Measurements from ENCODE around the gene DCAF7. TPM values are rescaled to one million over a fixed set of nuclear protein-coding genes. Genes with fewer than 3 reads are reported as not detected.

Gene DCAF7
- total RNA-seq, 4 donors from 2014 or later: 24.8 to 29.7 (median 25.9) TPM

GRCh38 chr17:63598281-63598680 lies 48.0 kb downstream of the DCAF7 start:
- Histone ChIP-seq H3K36me3 (peaks cover 0 to 25% (median 0%) of the 10 kb centered on the region in 3 donors), H3K27me3 (no peaks in the 10 kb centered on the region), H3K9me3 (no peaks in the 10 kb centered on the region), H3K4me1 (peaks cover 0 to 27% (median 13%) of the 10 kb centered on the region in 3 donors), H3K27ac (no peak overlapping the region), H3K4me3 (no peak overlapping the region)
- WGBS, 2 donors: 58 to 84% methylated on average over 2 of the region's 2 CpGs
- no peak for DNase-seq
- TF ChIP-seq CTCF (IDR thresholded peaks at IDR 0.05) (no peak), POLR2A (IDR thresholded peaks at IDR 0.05) (no peak)
- intact Hi-C loops (cut with DNase I): no loop called here

- WGBS, 2 donors: 0 to 2% methylated on average over 15 to 24 of the region's 61 CpGs
Observed at GRCh38 chr17:63600569-63601438, 50.5 kb downstream of the DCAF7 start, which contains the start of gene TACO1. Gene TACO1 (plus strand): TSS chr17:63600895. CDS start chr17:63601084, 189 bp downstream.

GRCh38 chr17:63601439-63602371 lies 51.4 kb downstream of the DCAF7 start:
- TF ChIP-seq CTCF (IDR thresholded peaks at IDR 0.05): no peak
- TF ChIP-seq POLR2A (IDR thresholded peaks at IDR 0.05): no peak
- Histone ChIP-seq H3K4me1 (peaks cover 0 to 27% (median 13%) of the 10 kb centered on the region in 3 donors), H3K36me3 (peaks cover 0 to 35% (median 14%) of the 10 kb centered on the region in 3 donors), H3K27ac (peak overlapping the region; percentile 85 to 92 (median 87)), H3K4me3 (peak overlapping the region; percentile 73 to 99 (median 83)), H3K27me3 (no peaks in the 10 kb centered on the region), H3K9me3 (no peaks in the 10 kb centered on the region)
- WGBS, 2 donors: 33 to 41% methylated on average over 7 to 8 of the region's 9 CpGs
- intact Hi-C loops (cut with DNase I): no loop called here
- no peak for DNase-seq

More at GRCh38 chr17:63600569-63601438, 50.5 kb downstream of the DCAF7 start, which contains the start of gene TACO1:
- intact Hi-C loops (cut with DNase I): no loop called here
- Histone ChIP-seq H3K36me3 (peaks cover 0 to 30% (median 6%) of the 10 kb centered on the region in 3 donors), H3K4me1 (peaks cover 0 to 27% (median 13%) of the 10 kb centered on the region in 3 donors), H3K9me3 (no peaks in the 10 kb centered on the region), H3K27ac (peak within 1 kb of the TSS; percentile 85 to 92 (median 87)), H3K4me3 (peak within 1 kb of the TSS; percentile 73 to 99 (median 83)), H3K27me3 (no peaks in the 10 kb centered on the region)
- peak; percentile 23 for DNase-seq
- peak in 1 of 6 experiments; percentile 20 for TF ChIP-seq CTCF (IDR thresholded peaks at IDR 0.05)
- peak in 2 of 4 donors; percentile 46 to 51 for TF ChIP-seq POLR2A (IDR thresholded peaks at IDR 0.05)

GRCh38 chr17:63609816-63610573 lies 59.7 kb downstream of the DCAF7 start:
- no peaks in the 10 kb centered on the region for H3K4me1 ChIP-seq
- H3K4me3 ChIP-seq: no peak overlapping the region
- intact Hi-C loops (cut with DNase I): loop anchor here (5.0 kb wide), 1 partner anchor 178 kb away; no protein-coding TSS in a partner anchor
- WGBS, 2 donors: 63 to 86% methylated on average over 6 of the region's 6 CpGs
- TF ChIP-seq CTCF (IDR thresholded peaks at IDR 0.05): no peak
- no peak for TF ChIP-seq POLR2A (IDR thresholded peaks at IDR 0.05)
- no peaks in the 10 kb centered on the region for H3K27me3 ChIP-seq
- no peaks in the 10 kb centered on the region for H3K9me3 ChIP-seq
- no peak overlapping the region for H3K27ac ChIP-seq
- peaks cover 0 to 65% (median 28%) of the 10 kb centered on the region in 3 donors for H3K36me3 ChIP-seq
- DNase-seq: no peak
